SH-SY5Y (cell line): ENCODE results near the gene SKAP1.

ENCODE experiments used
- GATA2 ChIP-seq: IDR thresholded peaks from 2 replicates; pipeline ENCODE4 v1.6.1; 2011; ENCODE audit warnings: mild to moderate bottlenecking, low read depth, low read length
- GATA3 ChIP-seq: IDR thresholded peaks from 2 replicates; pipeline ENCODE4 v1.6.1; 2011; ENCODE audit warnings: low read depth, mild to moderate bottlenecking, low read length, moderate library complexity

GRCh38 chr17:48295362-48296288 is 134.4 kb downstream of the SKAP1 start:
- no peak for TF ChIP-seq GATA2
- TF ChIP-seq GATA3, result no peak
